Cardiac fibroblast (primary cell): ENCODE measurements around the gene RMI1.
A peak's percentile ranks its signal among the peaks of the same experiment; 100 is the strongest.

ENCODE experiments used
- DNase-seq, 2 donors: peaks; one replicate each; pipeline versions ENCODE4 v3.0.0 to v3.0.0-alpha.2; 2010; ENCODE audit warnings: low read depth in 2 of 2
- H3K4me3 ChIP-seq, 2 donors: replicated peaks in 1 of 2; 1 replicate in 1 of 2; 2 replicates in 1 of 2; pipeline ENCODE4 v1.5.1; 2011; ENCODE audit warnings: low read depth in 2 of 2, low read length in 2 of 2, mild to moderate bottlenecking in 2 of 2, moderate library complexity in 1 of 2
- TF ChIP-seq, protein P1 (sequence below): IDR thresholded peaks from one replicate; pipeline ENCODE4 v1.5.1; 2011; ENCODE audit warnings: low read depth, mild to moderate bottlenecking, low read length, inconsistent platforms

RMI1 gene

DNA sequence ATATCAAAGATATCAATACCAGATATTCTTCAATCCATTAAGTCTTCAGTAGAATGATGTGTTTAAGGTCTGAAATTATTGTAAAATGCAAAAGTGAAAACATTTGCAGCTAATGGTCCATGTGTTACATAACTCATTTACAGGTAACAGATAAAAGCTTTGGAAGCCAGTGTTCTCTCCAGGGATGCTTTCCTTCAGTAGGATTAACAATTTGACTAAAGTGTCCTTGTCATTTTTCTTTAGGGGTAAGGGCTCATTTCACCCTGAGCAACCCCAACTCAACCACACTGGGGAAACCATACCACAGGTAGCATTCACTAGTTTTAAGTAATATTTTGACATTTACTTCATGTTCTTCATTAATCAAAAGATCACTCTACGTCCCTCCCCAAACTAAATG lies 13.5 kb upstream of the RMI1 start:
- DNase-seq = no peak
- TF ChIP-seq, protein P1, sequence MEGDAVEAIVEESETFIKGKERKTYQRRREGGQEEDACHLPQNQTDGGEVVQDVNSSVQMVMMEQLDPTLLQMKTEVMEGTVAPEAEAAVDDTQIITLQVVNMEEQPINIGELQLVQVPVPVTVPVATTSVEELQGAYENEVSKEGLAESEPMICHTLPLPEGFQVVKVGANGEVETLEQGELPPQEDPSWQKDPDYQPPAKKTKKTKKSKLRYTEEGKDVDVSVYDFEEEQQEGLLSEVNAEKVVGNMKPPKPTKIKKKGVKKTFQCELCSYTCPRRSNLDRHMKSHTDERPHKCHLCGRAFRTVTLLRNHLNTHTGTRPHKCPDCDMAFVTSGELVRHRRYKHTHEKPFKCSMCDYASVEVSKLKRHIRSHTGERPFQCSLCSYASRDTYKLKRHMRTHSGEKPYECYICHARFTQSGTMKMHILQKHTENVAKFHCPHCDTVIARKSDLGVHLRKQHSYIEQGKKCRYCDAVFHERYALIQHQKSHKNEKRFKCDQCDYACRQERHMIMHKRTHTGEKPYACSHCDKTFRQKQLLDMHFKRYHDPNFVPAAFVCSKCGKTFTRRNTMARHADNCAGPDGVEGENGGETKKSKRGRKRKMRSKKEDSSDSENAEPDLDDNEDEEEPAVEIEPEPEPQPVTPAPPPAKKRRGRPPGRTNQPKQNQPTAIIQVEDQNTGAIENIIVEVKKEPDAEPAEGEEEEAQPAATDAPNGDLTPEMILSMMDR = no peak
- H3K4me3 ChIP-seq = no peak overlapping the region

DNA sequence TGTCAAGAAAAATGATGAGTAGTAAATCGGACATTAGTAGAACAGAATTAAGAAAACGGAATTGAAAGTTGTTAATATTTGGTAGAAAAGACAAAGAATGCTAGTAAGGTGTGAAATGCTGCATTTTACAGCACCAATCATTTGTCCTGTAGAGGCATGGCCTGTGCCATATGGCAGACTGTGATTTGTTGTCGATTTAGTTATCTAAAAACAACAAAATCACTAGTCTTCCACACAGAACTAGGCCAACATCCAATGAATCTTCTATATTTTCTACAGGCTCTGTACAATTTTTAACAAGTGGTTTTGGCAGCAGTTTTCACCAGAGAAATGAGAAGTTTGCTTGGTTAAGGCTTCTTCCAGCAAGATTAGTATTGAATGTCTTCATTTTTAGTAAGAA lies 11.0 kb upstream of the RMI1 start:
- TF ChIP-seq, protein P1 = no peak
- no peak overlapping the region for H3K4me3 ChIP-seq
- no peak for DNase-seq

DNA sequence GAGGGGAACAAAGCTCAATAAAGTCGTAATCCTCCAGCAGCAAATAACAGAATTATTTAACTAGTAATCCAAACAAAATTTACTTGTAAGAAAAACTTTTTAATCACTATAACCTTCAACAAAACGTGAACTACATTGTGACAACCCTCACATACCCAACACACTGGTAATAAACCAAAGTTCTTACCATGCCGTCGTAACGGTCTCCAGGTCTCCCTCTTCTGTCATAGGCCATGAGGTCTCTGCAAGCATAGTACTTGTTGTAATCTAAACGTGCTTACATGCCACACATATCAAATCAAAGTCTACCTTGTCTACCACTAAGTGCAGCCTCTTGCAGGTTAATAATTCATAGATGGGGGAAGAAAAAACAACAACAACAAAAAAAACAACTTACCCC lies 9.1 kb upstream of the RMI1 start:
- no peak for DNase-seq
- H3K4me3 ChIP-seq = no peak overlapping the region
- TF ChIP-seq, protein P1 = no peak

DNA sequence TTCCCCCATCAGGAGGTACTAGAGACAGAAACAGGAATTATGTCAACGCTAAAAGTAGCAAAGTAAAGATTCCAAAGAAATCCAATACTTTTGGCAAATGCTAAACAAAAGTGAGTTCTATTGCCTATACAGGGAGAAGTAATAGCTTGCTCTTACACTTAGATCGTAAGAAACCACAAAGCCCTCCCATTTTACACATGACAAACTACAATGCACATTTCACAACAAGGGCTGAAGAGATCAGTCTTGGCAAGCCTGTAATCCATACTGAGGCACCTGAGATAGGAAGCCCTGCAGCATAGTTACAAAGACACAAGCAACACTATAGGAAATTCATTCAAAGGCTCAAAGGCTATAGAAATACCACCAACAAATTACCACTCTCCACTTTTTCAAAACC lies 8.3 kb upstream of the RMI1 start:
- H3K4me3 ChIP-seq = no peak overlapping the region
- TF ChIP-seq, protein P1 = no peak
- DNase-seq = no peak

DNA sequence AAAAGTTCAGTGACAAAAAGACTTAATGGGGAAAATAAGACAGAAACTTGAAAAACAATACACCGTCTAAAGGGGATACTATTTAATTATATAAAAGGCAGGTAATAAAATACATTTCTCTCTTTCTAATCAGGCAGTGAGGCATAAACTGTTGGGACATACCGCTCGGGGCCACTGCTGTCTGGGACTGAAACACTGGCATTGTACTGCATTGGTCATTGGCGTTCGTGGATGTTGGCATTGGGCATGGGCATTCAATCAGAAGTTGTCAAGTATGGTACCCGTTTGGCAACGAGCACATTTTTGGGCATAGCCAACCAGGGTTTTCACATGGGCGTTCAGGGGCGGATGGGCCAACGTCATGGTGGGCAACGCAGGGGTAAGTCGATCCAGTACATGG lies 5.3 kb upstream of the RMI1 start:
- no peak overlapping the region for H3K4me3 ChIP-seq
- no peak for DNase-seq
- TF ChIP-seq, protein P1 = no peak

DNA sequence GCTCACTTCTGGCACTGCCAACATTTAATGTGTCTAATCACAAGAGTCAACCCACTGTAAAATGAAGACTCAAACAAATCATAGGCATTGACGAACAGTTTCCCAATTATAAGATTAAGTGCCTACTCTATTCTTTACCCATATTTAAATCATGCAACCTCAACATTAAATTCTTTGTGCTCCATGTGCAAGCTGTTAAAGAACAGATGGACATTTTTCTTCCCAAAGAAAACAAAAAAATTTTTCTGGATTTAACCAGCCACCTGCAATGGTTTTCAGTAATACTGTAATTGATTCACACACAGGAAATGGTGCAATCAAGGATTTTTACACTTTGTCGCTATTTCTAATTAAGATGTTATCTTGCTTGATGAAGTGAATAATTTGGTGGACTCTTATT lies 4.2 kb upstream of the RMI1 start:
- TF ChIP-seq, protein P1 = no peak
- no peak overlapping the region for H3K4me3 ChIP-seq
- no peak for DNase-seq

DNA sequence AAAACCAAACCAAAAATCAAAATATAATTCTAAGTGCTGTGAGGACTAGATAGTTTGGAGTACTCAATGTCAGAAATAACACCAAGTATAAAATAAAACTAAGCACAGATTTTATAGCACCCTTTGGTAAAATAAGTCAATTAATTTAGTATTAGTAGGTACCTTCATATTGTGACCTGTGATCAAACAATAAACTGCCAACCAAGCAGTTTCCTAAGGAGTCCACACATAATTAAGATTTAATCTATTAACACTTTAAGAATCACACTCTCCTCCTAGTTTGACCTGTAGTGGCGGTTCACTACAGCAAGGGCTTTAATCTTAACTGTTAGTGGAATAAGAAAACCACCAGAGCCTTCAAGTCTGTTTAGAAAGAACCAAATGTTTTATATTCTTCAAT lies 3.4 kb upstream of the RMI1 start:
- peak overlapping the region in 1 of 2 donors; percentile 100 for H3K4me3 ChIP-seq
- TF ChIP-seq, protein P1 = no peak
- DNase-seq = no peak
